ENCODE data around the gene CD247.

DNA sequence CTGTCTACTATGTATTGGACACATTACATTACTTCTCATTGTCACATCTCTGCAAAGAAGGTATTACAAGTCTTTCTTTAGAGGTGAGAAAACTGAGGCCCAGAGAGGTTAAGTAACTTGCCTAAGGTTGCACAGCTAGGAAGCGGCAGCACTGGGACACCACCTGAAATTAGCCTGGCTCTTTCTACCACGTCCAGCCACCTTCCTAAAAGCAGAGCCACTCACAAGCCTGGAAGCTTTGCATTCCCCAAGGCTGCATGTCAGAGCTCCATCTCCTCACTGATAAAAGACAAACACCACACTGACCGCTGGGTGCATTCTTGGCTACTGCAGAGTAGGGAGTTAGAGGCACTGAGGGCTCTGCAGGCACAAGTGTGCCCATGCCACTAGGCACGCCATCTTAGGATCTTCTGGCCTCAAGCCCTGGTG lies 2.4 kb downstream of the CD247 start:
- no peak for TF ChIP-seq ARID2 (IDR thresholded peaks at IDR 0.05)
- TF ChIP-seq, protein P1, sequence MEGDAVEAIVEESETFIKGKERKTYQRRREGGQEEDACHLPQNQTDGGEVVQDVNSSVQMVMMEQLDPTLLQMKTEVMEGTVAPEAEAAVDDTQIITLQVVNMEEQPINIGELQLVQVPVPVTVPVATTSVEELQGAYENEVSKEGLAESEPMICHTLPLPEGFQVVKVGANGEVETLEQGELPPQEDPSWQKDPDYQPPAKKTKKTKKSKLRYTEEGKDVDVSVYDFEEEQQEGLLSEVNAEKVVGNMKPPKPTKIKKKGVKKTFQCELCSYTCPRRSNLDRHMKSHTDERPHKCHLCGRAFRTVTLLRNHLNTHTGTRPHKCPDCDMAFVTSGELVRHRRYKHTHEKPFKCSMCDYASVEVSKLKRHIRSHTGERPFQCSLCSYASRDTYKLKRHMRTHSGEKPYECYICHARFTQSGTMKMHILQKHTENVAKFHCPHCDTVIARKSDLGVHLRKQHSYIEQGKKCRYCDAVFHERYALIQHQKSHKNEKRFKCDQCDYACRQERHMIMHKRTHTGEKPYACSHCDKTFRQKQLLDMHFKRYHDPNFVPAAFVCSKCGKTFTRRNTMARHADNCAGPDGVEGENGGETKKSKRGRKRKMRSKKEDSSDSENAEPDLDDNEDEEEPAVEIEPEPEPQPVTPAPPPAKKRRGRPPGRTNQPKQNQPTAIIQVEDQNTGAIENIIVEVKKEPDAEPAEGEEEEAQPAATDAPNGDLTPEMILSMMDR (IDR thresholded peaks at IDR 0.05 in 2 of 3, conservative IDR thresholded peaks at IDR 0.05 in 1 of 3; ENCODE audit: insufficient read depth in 2 of 3, low read depth in 1 of 3, low read length in 3 of 3), result no peak
